ENCODE data around the gene DUX4. TPM values are rescaled to one million over a fixed set of nuclear protein-coding genes. Genes with fewer than 3 reads are reported as not detected.
A peak's percentile ranks its signal among the peaks of the same experiment; 100 is the strongest.
"Not testable (repeated sequence)": the region's sequence is repeated elsewhere in the genome, so short reads cannot be mapped to it uniquely, and the experiment has no call there.

DUX4 gene
- total RNA-seq (not detected), polyA plus RNA-seq (ENCODE audit: insufficient read depth, low read depth, low replicate concordance) (not detected)
- long read RNA-seq, donor 1: 0 reads
- long read RNA-seq, donor 2: 0 reads
- long read RNA-seq, donor 3: 0 reads
- long read RNA-seq, donor 4: 0 reads
- long read RNA-seq, donor 5: 0 reads
- long read RNA-seq, donor 6: 0 reads
- long read RNA-seq, donor 7: 0 reads
- long read RNA-seq, donor 8: 0 reads
- long read RNA-seq, donor 9: 0 reads
- long read RNA-seq, donor 10: 0 reads

DNA sequence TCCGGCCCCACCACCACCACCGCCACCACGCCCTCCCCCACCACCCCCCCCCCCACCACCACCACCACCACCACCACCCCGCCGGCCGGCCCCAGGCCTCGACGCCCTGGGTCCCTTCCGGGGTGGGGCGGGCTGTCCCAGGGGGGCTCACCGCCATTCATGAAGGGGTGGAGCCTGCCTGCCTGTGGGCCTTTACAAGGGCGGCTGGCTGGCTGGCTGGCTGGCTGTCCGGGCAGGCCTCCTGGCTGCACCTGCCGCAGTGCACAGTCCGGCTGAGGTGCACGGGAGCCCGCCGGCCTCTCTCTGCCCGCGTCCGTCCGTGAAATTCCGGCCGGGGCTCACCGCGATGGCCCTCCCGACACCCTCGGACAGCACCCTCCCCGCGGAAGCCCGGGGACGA, at the start of gene DUX4:
Gene DUX4 (plus strand): TSS at position 347 of the 400 bp plus-strand sequence. CDS start 0 bp downstream, at position 347.
- H3K4me3 ChIP-seq (ENCODE audit: low read length in 3 of 3); H3K4me1 ChIP-seq (ENCODE audit: control insufficient read depth in 2 of 3, insufficient read depth in 2 of 3, low read depth in 1 of 3, low read length in 3 of 3); FAIRE-seq; H3K9ac ChIP-seq (ENCODE audit: low read length in 3 of 3); H3K27me3 ChIP-seq (ENCODE audit: control insufficient read depth, insufficient read depth, low read length); H3K27ac ChIP-seq (ENCODE audit: low read depth in 2 of 2, low read length in 2 of 2); intact Hi-C loops (cut with DNase I); DNase-seq; H3K9me3 ChIP-seq (ENCODE audit: control insufficient read depth in 2 of 3, insufficient read depth in 1 of 3, low read length in 3 of 3); H3K36me3 ChIP-seq (ENCODE audit: control insufficient read depth in 2 of 3, insufficient read depth in 3 of 3, low read length in 3 of 3): not testable (repeated sequence)

DNA sequence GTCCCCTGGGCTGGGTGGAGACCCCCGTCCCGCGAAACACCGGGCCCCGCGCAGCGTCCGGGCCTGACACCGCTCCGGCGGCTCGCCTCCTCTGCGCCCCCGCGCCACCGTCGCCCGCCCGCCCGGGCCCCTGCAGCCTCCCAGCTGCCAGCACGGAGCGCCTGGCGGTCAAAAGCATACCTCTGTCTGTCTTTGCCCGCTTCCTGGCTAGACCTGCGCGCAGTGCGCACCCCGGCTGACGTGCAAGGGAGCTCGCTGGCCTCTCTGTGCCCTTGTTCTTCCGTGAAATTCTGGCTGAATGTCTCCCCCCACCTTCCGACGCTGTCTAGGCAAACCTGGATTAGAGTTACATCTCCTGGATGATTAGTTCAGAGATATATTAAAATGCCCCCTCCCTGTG, 1.9 kb downstream of the DUX4 start:
- H3K4me3 ChIP-seq (ENCODE audit: low read length in 3 of 3); H3K36me3 ChIP-seq (ENCODE audit: control insufficient read depth in 2 of 3, insufficient read depth in 3 of 3, low read length in 3 of 3); H3K27ac ChIP-seq (ENCODE audit: low read depth in 2 of 2, low read length in 2 of 2); H3K9me3 ChIP-seq (ENCODE audit: control insufficient read depth in 2 of 3, insufficient read depth in 1 of 3, low read length in 3 of 3); H3K27me3 ChIP-seq (ENCODE audit: control insufficient read depth, insufficient read depth, low read length); intact Hi-C loops (cut with DNase I); FAIRE-seq; H3K9ac ChIP-seq (ENCODE audit: low read length in 3 of 3); H3K4me1 ChIP-seq (ENCODE audit: control insufficient read depth in 2 of 3, insufficient read depth in 2 of 3, low read depth in 1 of 3, low read length in 3 of 3); DNase-seq: not testable (repeated sequence)

DNA sequence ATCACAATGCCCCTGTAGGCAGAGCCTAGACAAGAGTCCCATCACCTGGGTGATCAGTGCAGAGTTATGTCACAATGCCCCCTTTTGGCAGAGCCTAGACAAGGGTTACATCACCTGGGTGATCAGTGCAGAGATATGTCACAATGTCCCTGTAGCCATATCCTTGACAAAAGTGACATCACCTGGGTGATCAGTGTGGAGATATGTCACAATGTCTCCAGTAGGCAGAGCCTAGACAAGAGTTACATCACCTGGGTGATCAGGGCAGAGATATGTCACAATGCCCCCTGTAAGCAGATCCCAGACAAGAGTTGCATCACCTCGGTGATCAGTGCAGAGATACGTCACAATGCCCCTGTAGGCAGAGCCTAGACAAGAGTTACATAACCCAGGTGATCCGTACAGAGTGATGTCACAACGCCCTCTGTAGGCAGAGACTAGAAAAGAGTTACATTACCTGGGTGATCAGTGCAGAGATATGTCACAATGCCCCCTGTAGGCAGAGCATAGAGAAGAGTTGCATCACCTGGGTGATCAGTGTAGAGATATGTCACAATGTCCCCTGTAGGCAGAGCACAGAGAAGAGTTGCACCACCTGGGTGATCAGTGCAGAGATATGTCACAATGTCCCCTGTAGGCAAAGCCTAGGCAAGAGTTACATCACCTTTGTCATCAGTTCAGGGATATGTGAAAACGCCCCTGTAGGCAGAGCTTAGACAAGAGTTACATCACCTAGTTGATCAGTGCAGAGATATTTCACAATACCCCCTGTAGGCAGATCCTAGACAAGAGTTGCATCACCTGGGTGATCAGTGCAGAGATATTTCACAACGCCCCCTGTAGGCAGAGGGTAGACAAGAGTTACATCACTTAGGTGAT, 4.4 kb downstream of the DUX4 start:
- H3K9me3 ChIP-seq (ENCODE audit: control insufficient read depth in 2 of 3, insufficient read depth in 1 of 3, low read length in 3 of 3); intact Hi-C loops (cut with DNase I); H3K9ac ChIP-seq (ENCODE audit: low read length in 3 of 3); H3K4me1 ChIP-seq (ENCODE audit: control insufficient read depth in 2 of 3, insufficient read depth in 2 of 3, low read depth in 1 of 3, low read length in 3 of 3); H3K36me3 ChIP-seq (ENCODE audit: control insufficient read depth in 2 of 3, insufficient read depth in 3 of 3, low read length in 3 of 3); H3K4me3 ChIP-seq (ENCODE audit: low read length in 3 of 3); H3K27me3 ChIP-seq (ENCODE audit: control insufficient read depth, insufficient read depth, low read length); FAIRE-seq; H3K27ac ChIP-seq (ENCODE audit: low read depth in 2 of 2, low read length in 2 of 2): not testable (repeated sequence)
- peak in 1 of 5 donors; percentile 29 for DNase-seq

DNA sequence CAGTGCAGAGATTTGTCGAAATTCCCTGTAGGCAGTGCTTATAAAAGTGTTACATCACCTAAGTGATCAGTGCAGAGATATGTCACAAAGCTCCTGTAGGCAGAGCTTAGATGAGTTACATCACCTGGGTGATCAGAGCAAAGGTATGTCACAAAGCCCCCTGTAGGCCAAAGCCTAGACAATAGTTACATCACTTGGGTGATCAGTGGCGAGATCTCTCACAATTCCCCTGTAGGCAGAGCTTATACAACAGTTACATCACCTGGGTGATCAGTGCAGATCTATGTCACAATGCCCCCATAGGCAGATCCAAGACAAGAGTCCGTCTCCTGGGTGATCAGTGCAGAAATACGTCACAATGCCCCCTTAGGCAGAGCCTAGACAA, 5.0 kb downstream of the DUX4 start:
- intact Hi-C loops (cut with DNase I); H3K9ac ChIP-seq (ENCODE audit: low read length in 3 of 3); DNase-seq; H3K4me1 ChIP-seq (ENCODE audit: control insufficient read depth in 2 of 3, insufficient read depth in 2 of 3, low read depth in 1 of 3, low read length in 3 of 3); H3K4me3 ChIP-seq (ENCODE audit: low read length in 3 of 3); H3K27me3 ChIP-seq (ENCODE audit: control insufficient read depth, insufficient read depth, low read length); FAIRE-seq; H3K9me3 ChIP-seq (ENCODE audit: control insufficient read depth in 2 of 3, insufficient read depth in 1 of 3, low read length in 3 of 3); H3K36me3 ChIP-seq (ENCODE audit: control insufficient read depth in 2 of 3, insufficient read depth in 3 of 3, low read length in 3 of 3); H3K27ac ChIP-seq (ENCODE audit: low read depth in 2 of 2, low read length in 2 of 2): not testable (repeated sequence)

DNA sequence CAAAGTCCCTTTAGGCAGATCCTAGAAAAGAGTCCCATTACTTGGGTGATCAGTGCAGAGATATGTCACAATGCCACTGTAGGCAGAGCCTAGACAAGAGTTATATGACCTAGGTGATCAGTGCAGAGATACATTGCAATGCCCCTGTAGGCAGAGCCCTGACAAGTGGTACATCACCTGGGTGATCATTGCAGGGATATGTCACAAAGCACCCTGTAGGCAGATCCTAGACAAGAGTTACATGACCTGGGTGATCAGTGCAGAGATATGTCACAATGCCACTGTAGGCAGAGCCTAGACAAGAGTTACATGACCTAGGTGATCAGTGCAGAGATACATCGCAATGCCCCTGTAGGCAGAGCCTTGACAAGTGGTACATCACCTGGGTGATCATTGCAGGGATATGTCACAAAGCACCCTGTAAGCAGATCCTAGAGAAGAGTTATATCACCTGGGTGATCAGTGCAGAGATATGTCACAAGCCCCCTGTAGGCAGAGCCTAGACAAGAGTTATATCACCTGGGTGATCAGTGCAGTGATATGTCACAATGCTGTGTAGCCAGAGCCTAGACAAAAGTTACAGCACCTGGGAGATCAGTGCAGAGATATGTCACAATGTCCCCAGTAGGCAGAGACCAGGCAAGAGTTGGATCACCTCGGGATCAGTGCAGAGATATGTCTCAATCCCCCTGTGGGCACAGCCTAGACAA, 5.6 kb downstream of the DUX4 start:
- not testable (repeated sequence) for H3K4me3 ChIP-seq (ENCODE audit: low read length in 3 of 3)

DNA sequence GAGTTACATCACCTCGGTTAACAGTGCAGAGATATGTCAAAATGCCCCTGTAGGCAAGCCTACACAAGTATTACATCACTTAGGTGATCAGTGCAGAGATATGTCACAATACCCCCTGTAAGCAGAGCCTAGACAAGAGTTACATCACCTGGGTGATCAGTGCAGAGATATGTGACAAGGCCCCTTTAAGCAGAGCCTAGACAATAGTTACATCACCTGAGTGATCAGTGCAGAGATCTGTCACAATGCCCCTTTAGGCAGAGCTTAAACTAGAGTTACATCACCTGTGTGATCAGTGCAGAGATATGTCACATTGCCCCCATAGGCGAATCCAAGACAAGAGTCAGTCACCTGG, 6.1 kb downstream of the DUX4 start:
- H3K9me3 ChIP-seq (ENCODE audit: control insufficient read depth in 2 of 3, insufficient read depth in 1 of 3, low read length in 3 of 3); intact Hi-C loops (cut with DNase I); H3K4me1 ChIP-seq (ENCODE audit: control insufficient read depth in 2 of 3, insufficient read depth in 2 of 3, low read depth in 1 of 3, low read length in 3 of 3); H3K36me3 ChIP-seq (ENCODE audit: control insufficient read depth in 2 of 3, insufficient read depth in 3 of 3, low read length in 3 of 3); H3K27ac ChIP-seq (ENCODE audit: low read depth in 2 of 2, low read length in 2 of 2); H3K9ac ChIP-seq (ENCODE audit: low read length in 3 of 3); H3K4me3 ChIP-seq (ENCODE audit: low read length in 3 of 3); FAIRE-seq; DNase-seq; H3K27me3 ChIP-seq (ENCODE audit: control insufficient read depth, insufficient read depth, low read length): not testable (repeated sequence)

More for the DNA sequence above, 5.6 kb downstream of the DUX4 start:
- H3K36me3 ChIP-seq (ENCODE audit: control insufficient read depth in 2 of 3, insufficient read depth in 3 of 3, low read length in 3 of 3); DNase-seq; intact Hi-C loops (cut with DNase I); H3K9me3 ChIP-seq (ENCODE audit: control insufficient read depth in 2 of 3, insufficient read depth in 1 of 3, low read length in 3 of 3); H3K27me3 ChIP-seq (ENCODE audit: control insufficient read depth, insufficient read depth, low read length); FAIRE-seq; H3K4me1 ChIP-seq (ENCODE audit: control insufficient read depth in 2 of 3, insufficient read depth in 2 of 3, low read depth in 1 of 3, low read length in 3 of 3); H3K27ac ChIP-seq (ENCODE audit: low read depth in 2 of 2, low read length in 2 of 2); H3K9ac ChIP-seq (ENCODE audit: low read length in 3 of 3): not testable (repeated sequence)

DNA sequence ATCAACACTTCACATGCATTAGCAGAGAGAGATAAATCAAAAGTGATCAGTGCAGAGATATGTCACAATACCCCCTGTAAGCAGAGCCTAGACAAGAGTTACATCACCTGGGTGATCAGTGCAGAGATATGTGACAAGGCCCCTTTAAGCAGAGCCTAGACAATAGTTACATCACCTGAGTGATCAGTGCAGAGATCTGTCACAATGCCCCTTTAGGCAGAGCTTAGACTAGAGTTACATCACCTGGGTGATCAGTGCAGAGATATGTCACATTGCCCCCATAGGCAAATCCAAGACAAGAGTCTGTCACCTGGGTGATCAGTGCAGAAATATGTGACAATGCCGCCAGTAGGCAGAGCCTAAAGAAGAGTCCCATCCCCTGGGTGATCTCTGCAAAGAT, 7.4 kb downstream of the DUX4 start:
- H3K27ac ChIP-seq (ENCODE audit: low read depth in 2 of 2, low read length in 2 of 2); H3K9me3 ChIP-seq (ENCODE audit: control insufficient read depth in 2 of 3, insufficient read depth in 1 of 3, low read length in 3 of 3); FAIRE-seq; H3K27me3 ChIP-seq (ENCODE audit: control insufficient read depth, insufficient read depth, low read length); DNase-seq; H3K4me1 ChIP-seq (ENCODE audit: control insufficient read depth in 2 of 3, insufficient read depth in 2 of 3, low read depth in 1 of 3, low read length in 3 of 3); intact Hi-C loops (cut with DNase I); H3K4me3 ChIP-seq (ENCODE audit: low read length in 3 of 3); H3K36me3 ChIP-seq (ENCODE audit: control insufficient read depth in 2 of 3, insufficient read depth in 3 of 3, low read length in 3 of 3); H3K9ac ChIP-seq (ENCODE audit: low read length in 3 of 3): not testable (repeated sequence)

Measured in kidney (tissue), 19 donors.